ENCODE data around the gene SLC40A1. TPM values are rescaled to one million over a fixed set of nuclear protein-coding genes. Genes with fewer than 3 reads are reported as not detected.

SLC40A1 gene
- total RNA-seq, 1 experiment from 2014 or later, result 0.76 TPM

- no peak for DNase-seq (ENCODE audit: low read depth)
Observed at GRCh38 chr2:189512879-189513278, 67.7 kb downstream of the SLC40A1 start.

DNA sequence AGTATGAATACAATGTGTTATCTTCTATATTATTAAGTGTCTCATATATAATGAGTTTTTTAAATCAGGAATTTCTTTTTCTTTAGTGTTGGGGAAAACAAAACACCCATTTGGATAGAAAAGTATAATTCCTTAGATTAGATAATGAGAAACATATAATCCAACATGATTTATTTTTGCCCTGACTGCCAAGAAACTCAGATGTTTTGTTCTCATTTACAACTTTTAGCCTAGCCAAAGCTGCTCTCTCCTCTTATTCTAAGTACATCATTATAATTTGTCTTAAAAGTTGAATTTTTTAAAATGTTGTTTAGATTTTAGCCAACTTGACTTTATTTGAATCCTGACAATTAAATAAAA is 68.6 kb downstream of the SLC40A1 start:
- no peak for DNase-seq (ENCODE audit: low read depth)

GRCh38 chr2:189511210-189511959 is 69.2 kb downstream of the SLC40A1 start:
- no peak for DNase-seq (ENCODE audit: low read depth)

Other genes starting within 250 kb of the SLC40A1 start
- gene WDR75, start 139.3 kb downstream of the SLC40A1 start, total RNA-seq (2014; rRNA removed; shearing (Covaris generic)), result 32.0 and 36.9 TPM in 2 replicates
- gene ASNSD1, start 80.7 kb upstream of the SLC40A1 start, total RNA-seq (2014; rRNA removed; shearing (Covaris generic)), result 30.1 and 48.1 TPM in 2 replicates
- gene ANKAR, start 93.9 kb upstream of the SLC40A1 start, total RNA-seq (2014; rRNA removed; shearing (Covaris generic)), result 2.2 and 3.5 TPM in 2 replicates
- gene OSGEPL1, start 182.0 kb upstream of the SLC40A1 start, total RNA-seq (2014; rRNA removed; shearing (Covaris generic)), result 6.2 and 13.4 TPM in 2 replicates
- 76.3 and 81.1 TPM in 2 replicates for gene ORMDL1, start 203.6 kb upstream of the SLC40A1 start, total RNA-seq (2014; rRNA removed; shearing (Covaris generic))
- gene PMS1, start 203.7 kb upstream of the SLC40A1 start, total RNA-seq (2014; rRNA removed; shearing (Covaris generic)), result 17.5 and 22.8 TPM in 2 replicates